Measurements from ENCODE around the gene ZRANB3.

DNA sequence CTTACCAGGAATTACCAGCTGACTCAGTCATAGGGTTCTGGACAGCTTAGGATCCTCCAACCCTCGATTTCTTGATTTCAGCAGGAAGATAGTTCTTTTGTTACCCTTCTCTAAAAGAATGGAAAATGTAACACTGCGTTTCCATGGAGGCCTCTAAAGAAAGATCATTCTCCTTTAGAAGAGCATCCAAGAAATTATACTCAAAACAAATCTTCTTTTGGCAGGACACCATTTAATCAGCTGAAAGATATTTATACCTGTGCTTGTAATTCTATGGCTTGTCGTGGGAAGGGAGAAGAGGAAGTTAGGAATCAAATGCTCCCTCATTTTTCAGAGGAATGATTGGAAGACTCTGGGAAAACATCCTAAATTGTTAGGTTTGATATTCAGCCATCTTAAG, 348.4 kb downstream of the ZRANB3 start:
- no peak for TF ChIP-seq DPF2 (IDR thresholded peaks at IDR 0.05)
- TF ChIP-seq CBFB (IDR thresholded peaks at IDR 0.05; ENCODE audit: low read depth) = no peak
- TF ChIP-seq CEBPB (IDR thresholded peaks at IDR 0.05; ENCODE audit: borderline replicate concordance in 1 of 2, low read depth in 2 of 2, low read length in 2 of 2) = no peak
- no peak for TF ChIP-seq POLR2A (IDR thresholded peaks at IDR 0.05; ENCODE audit: low read depth, low read length)
- TF ChIP-seq NRF1 (conservative IDR thresholded peaks at IDR 0.05; ENCODE audit: low read depth, low read length) = no peak
- no peak for TF ChIP-seq TAF1 (IDR thresholded peaks at IDR 0.05; ENCODE audit: borderline replicate concordance, low read depth, low read length)
- no peak for TF ChIP-seq EZH2 (IDR thresholded peaks at IDR 0.05; ENCODE audit: borderline replicate concordance, control insufficient read depth, low read depth, low read length)

Measured in GM12878 (cell line).